Kidney tubule cell (primary cell): ENCODE results near the gene ATP2A1.
"Not testable (repeated sequence)": the region's sequence is repeated elsewhere in the genome, so short reads cannot be mapped to it uniquely, and the experiment has no call there.

Experiments used
- DNase-seq: peaks from one replicate; pipeline ENCODE4 v3.0.0-alpha.2; 2018; ENCODE audit warnings: low spot score

ATP2A1 gene

GRCh38 chr16:28935924-28936783 is 57.9 kb downstream of the ATP2A1 start:
- DNase-seq, result peak; percentile 51

GRCh38 chr16:28936784-28937155 is 58.5 kb downstream of the ATP2A1 start:
- no peak for DNase-seq

- no peak for DNase-seq
Measured at GRCh38 chr16:28937222-28937876, 59.1 kb downstream of the ATP2A1 start.

- no peak for DNase-seq
Measured at GRCh38 chr16:28938721-28939120, 60.4 kb downstream of the ATP2A1 start.

- DNase-seq, result not testable (repeated sequence)
Measured at GRCh38 chr16:28939825-28940224, 61.5 kb downstream of the ATP2A1 start.

- no peak for DNase-seq
Measured at GRCh38 chr16:28943281-28943680, 65.0 kb downstream of the ATP2A1 start.

GRCh38 chr16:28946681-28947080 is 68.4 kb downstream of the ATP2A1 start:
- no peak for DNase-seq

- DNase-seq, result peak; percentile 100
Measured at GRCh38 chr16:28950648-28951409, 72.5 kb downstream of the ATP2A1 start, which contains the start of gene NFATC2IP. NFATC2IP (plus strand) TSS chr16:28950937; CDS start chr16:28951012, 75 bp downstream.

GRCh38 chr16:28951410-28951943 is 73.2 kb downstream of the ATP2A1 start:
- no peak for DNase-seq
